ENCODE results near the gene TNFRSF19. TPM values are rescaled to one million over a fixed set of nuclear protein-coding genes. Genes with fewer than 3 reads are reported as not detected.
A peak's percentile ranks its signal among the peaks of the same experiment; 100 is the strongest.

TNFRSF19 gene
- total RNA-seq, 4 donors from 2014 or later: 0.51 to 1.5 (median 1.0) TPM

DNA sequence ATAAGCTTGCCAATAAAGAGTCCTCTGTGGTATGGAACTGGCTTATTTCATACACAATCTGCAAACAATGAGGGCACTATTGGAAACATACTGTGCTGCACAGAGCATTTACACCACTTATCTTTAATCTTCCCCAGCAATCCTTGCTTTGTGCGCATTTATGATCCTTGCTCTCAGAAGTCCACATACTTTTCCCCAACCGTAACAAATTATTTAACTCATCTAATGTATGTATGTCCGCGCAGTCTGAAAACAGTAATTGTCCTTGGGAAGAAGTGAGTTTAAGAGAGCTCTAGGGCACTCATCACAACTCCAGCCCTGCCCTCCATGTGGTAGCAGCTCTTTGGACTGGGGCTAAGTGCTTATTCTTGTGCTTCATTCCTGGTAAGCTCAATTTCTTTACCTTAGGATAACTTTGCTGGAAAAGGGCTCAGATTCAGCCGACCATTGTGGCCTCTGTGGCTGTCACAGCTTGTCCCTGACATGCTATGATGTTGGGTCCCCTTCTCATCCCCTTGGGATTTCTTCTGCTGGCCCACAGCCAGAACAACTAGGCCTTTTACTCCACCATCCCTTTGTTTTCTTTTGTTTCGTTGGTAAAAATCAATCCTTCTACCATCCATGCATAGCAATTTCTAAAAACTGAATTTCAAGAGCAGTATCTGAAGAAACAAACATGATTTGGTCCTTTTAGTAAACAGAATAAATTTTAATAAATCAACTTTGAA lies 152.7 kb downstream of the TNFRSF19 start:
- Histone ChIP-seq H3K4me3 (no peak overlapping the region), H3K27ac (peak overlapping the region in 1 of 4 donors; percentile 7), H3K36me3 (no peaks in the 10 kb centered on the region), H3K27me3 (no peaks in the 10 kb centered on the region), H3K4me1 (no peaks in the 10 kb centered on the region), H3K9me3 (no peaks in the 10 kb centered on the region)
- ATAC-seq: no peak
- TF ChIP-seq, protein P1, sequence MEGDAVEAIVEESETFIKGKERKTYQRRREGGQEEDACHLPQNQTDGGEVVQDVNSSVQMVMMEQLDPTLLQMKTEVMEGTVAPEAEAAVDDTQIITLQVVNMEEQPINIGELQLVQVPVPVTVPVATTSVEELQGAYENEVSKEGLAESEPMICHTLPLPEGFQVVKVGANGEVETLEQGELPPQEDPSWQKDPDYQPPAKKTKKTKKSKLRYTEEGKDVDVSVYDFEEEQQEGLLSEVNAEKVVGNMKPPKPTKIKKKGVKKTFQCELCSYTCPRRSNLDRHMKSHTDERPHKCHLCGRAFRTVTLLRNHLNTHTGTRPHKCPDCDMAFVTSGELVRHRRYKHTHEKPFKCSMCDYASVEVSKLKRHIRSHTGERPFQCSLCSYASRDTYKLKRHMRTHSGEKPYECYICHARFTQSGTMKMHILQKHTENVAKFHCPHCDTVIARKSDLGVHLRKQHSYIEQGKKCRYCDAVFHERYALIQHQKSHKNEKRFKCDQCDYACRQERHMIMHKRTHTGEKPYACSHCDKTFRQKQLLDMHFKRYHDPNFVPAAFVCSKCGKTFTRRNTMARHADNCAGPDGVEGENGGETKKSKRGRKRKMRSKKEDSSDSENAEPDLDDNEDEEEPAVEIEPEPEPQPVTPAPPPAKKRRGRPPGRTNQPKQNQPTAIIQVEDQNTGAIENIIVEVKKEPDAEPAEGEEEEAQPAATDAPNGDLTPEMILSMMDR (IDR thresholded peaks at IDR 0.05 in 4 of 5, conservative IDR thresholded peaks at IDR 0.05 in 1 of 5): no peak
- no peak for TF ChIP-seq POLR2A (IDR thresholded peaks at IDR 0.05)
- DNase-seq: no peak
- in situ Hi-C loops (cut with MboI; ENCODE audit: low sequenced_read_pairs in 4 of 4): no loop called here
- intact Hi-C loops (cut with DNase I; ENCODE audit: low total_unique reads): no loop called here

DNA sequence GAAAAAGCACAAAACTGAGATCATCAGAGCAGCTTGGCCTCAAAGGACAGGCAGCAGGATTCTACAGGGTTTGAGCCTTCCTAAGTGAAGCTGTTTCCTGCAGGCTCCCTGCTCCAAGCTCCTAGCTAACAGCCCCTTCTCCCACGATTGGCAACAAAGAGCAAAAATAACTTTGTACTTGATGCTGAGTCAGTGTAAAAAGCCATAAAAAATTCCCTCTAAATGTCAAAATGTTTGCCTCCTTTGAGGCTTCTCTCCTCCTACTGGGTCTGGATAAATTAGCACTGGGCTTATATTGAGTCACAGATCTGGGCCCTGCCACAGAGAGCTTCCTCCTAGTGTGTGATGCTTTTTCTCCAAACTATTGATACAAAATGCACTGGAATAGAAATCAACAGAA lies 153.3 kb downstream of the TNFRSF19 start:
- intact Hi-C loops (cut with DNase I; ENCODE audit: low total_unique reads) (no loop called here), in situ Hi-C loops (cut with MboI; ENCODE audit: low sequenced_read_pairs in 4 of 4) (no loop called here)
- peak overlapping the region in 1 of 4 donors; percentile 7 for H3K27ac ChIP-seq
- ATAC-seq: peak in 1 of 2 donors; percentile 31
- H3K36me3 ChIP-seq: no peaks in the 10 kb centered on the region
- H3K4me1 ChIP-seq: no peaks in the 10 kb centered on the region
- H3K27me3 ChIP-seq: no peaks in the 10 kb centered on the region
- TF ChIP-seq, protein P1 (IDR thresholded peaks at IDR 0.05 in 4 of 5, conservative IDR thresholded peaks at IDR 0.05 in 1 of 5): no peak
- TF ChIP-seq POLR2A (IDR thresholded peaks at IDR 0.05): no peak
- DNase-seq: no peak
- H3K4me3 ChIP-seq: no peak overlapping the region
- no peaks in the 10 kb centered on the region for H3K9me3 ChIP-seq

DNA sequence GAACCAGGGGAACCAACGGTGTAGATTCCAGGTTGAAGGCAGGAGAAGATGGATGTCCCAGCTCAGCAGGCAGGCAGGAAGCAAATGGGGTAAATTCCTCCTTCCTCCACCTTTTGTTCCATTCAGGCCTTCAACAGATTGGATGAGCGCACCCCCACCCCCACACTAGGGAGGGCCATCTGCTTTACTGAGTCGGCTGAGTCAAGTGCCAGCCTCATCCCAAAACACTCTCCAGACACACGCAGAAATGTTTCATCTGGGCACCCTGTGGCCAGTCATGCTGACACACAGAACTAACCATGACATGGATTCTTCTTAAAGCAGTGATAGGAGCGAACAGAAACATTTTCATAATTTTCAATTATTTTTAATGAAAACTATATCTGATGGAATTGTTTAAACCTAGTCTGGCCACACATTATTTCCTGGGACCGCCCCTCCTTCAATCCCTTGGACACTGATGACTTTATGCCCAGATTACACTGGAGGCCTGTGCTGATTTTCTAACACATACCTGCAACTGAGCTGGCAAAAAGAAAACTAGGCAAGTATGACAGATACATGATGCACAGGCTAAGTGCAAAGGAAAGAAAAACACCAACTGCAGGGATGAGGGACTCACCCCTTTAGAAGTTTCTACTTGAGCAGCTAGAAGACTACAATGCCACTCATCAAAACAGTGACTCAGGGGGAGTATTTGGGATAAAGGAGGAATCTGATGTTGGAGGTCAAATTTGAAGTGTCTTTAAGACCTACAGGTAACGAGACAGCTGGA lies 154.2 kb downstream of the TNFRSF19 start:
- in situ Hi-C loops (cut with MboI; ENCODE audit: low sequenced_read_pairs in 4 of 4): no loop called here
- Histone ChIP-seq H3K4me1 (no peaks in the 10 kb centered on the region), H3K36me3 (no peaks in the 10 kb centered on the region), H3K27ac (peak overlapping the region in 3 of 4 donors; percentile 7 to 15 (median 7)), H3K4me3 (no peak overlapping the region), H3K9me3 (no peaks in the 10 kb centered on the region), H3K27me3 (no peaks in the 10 kb centered on the region)
- DNase-seq: no peak
- intact Hi-C loops (cut with DNase I; ENCODE audit: low total_unique reads): no loop called here
- ATAC-seq: no peak
- TF ChIP-seq POLR2A (IDR thresholded peaks at IDR 0.05): no peak
- TF ChIP-seq, protein P1 (IDR thresholded peaks at IDR 0.05 in 4 of 5, conservative IDR thresholded peaks at IDR 0.05 in 1 of 5): no peak

Other genes starting within 250 kb of the TNFRSF19 start
- 10 to 100 TPM; 23.8 to 36.5 (median 31.8) TPM for gene SACS, start 136.7 kb upstream of the TNFRSF19 start, total RNA-seq